NCI-H82 treated with DMSO at 0.1 percent for 48 hours (cell line): Measurements from ENCODE around the gene KRT34.
"Not testable (repeated sequence)": the region's sequence is repeated elsewhere in the genome, so short reads cannot be mapped to it uniquely, and the experiment has no call there.

Experiments used
- DNase-seq: peaks from one replicate; lab custom pipeline; 2025; ENCODE audit not compliant: unreplicated experiment; lab: John Stamatoyannopoulos, UW

KRT34 gene

DNA sequence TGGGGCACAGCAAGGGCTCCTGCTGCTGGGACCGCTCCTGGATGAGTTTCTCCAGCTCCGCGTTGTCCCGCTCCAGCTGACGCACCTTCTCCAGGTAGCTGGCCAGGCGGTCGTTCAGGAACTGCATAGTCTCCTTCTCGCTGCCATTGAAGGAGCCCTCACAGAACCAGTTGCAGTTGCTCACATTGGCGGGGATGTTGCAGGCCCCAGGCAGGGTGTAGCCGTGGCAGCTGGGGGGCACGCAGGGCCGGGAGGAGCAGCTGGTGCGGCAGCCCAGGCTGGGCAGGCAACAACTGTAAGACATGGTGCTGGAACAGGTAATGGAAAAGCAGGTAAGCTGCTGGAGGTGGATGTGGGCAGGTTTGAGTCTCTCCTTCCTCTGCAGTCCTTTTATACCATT, at the start of gene KRT34:
TSS of gene KRT34 (minus strand) at position 364 of the 400 bp plus-strand sequence. CDS start at position 304, 60 bp downstream.
- not testable (repeated sequence) for DNase-seq

DNA sequence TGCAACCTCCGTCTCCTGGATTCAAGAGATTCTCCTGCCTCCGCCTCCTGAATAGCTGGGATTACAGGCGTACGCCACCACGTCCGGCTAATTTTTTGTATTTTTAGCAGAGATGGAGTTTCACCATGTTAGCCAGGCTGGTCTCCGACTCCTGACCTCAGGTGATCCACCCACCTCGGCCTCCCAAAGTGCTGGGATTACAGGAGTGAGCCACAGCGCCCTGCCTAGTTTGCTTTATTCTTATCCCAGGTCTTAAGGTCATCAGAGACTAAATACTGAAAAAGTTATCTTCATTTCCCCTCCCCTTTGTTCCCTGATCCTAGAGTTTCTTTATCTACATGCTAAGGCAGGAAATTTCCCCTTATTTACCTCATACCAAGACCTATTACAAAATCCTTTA, 48.3 kb upstream of the KRT34 start:
- DNase-seq: not testable (repeated sequence)

GRCh38 chr17:41429667-41430066, 47.6 kb upstream of the KRT34 start:
- no peak for DNase-seq

DNA sequence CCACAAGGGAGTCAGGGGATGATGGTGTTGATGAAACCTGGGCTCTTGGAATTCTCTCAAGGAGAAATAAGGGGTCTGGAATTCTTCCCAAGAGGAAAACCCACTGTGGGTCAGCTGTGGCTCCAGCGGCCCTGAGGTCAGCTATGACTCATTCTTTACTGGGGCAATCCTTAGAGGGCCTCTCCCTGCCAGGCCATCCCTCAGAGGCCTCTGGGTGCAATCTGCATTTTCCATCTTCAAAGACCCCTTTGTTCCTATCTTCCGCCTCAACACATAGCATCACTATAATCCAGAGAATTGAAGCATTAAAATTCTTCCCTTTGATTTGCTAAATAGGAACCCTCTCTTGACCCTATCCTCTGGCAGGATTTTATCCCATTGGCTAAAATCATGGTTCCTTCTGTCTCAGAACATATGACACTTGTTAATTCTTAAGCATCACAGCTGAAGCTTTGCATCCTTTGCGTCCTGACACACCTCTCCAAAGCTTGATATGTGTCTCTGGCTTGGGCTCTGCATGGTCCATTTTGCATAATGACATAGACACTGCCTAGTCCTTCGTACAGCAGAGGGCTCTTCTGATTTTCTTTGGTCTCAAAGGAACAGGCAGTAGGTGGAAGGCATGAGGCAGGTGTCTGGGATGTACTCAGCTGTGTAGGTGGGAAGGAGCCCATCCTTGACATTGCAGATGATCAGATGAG, 46.6 kb upstream of the KRT34 start:
- no peak for DNase-seq

- no peak for DNase-seq
Observed at GRCh38 chr17:41424111-41424635, 42.1 kb upstream of the KRT34 start, which contains the start of gene KRT37. Gene KRT37 (minus strand): TSS chr17:41424585. CDS start chr17:41424523, 62 bp downstream.

DNA sequence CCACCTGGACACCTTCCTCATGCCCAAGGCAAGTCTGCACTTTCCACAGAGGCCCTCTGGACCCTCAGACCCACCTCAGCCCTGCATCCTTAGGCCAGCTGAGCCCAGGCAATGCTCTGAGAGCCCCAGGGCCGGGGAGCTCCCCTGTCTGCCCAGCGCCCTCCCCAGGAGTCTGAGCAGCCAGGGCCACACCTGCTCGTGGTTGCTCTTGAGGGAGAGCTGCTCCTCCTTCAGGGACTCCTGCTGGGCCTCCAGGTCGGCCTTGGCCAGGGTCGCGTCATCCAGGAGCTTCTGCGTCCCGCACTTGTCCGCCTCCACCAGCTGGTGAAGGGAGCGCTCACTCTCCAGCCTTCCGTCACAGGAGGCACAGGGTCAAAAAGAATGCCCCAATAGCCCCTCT, 40.5 kb upstream of the KRT34 start:
- DNase-seq: not testable (repeated sequence)

GRCh38 chr17:41421617-41422016, 39.5 kb upstream of the KRT34 start:
- DNase-seq: no peak

GRCh38 chr17:41421116-41421515, 39.0 kb upstream of the KRT34 start:
- no peak for DNase-seq

DNA sequence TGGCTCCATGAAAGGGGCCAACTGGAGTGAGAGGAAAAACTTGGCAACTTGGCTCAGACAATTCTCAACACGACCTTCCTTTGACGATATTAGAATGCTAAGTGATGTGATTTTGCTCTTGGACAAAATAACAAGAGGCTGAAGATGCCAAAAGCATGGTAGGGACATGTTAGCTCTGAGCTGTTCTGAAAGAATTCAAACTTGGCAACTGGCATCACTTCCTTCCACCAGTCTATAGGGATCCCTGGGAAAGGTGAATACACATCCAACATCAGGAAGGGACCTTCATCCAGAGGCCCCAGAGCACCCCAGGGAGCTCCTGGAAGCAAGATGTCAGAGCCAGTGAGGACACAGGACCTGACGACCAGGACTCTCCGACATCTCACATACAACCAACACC, 38.0 kb upstream of the KRT34 start:
- DNase-seq: no peak

DNA sequence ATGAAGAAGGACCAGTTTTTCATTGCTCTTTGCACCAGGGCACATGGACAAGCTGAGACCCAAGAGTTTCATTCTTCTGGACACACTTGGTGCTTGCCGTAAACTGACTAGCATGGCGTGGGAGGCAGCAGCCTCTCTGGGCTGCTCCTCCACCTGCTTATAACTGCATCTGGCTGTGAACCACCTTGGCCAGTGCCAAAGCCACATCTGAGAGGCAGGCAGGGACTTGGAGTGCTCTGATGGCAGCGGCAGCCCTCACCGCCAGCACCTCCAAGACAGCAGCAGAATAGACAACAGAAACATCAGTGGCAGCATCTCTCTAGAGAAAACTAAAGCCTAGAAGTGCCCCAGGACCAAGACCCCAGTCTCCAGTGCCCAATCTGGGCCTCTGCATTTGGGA, 37.6 kb upstream of the KRT34 start:
- DNase-seq: no peak

- no peak for DNase-seq
Observed at GRCh38 chr17:41418116-41418860, 36.2 kb upstream of the KRT34 start.

DNA sequence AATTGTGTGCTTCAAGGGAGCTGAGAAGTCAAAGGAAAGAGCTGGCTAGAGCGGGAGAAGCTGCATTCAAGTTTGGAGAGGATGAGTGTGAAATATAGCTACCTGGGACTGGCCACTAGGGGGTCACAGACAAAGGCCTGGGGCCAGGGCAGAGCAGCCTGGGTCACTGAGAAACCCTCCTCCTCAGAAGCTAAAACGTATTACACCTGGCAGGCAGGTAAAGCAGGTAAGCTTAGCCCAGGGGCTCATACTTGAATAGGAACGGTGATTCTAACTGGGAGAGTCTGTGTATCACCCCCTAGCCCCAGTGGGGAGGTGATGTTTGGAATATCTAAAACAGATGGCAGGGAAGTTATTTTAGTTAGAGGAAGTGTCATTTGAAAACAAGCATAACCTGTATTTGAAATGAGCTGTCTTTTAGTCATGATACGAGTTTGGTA, 35.5 kb upstream of the KRT34 start:
- DNase-seq: no peak

GRCh38 chr17:41417127-41417526, 35.0 kb upstream of the KRT34 start:
- DNase-seq: no peak

DNA sequence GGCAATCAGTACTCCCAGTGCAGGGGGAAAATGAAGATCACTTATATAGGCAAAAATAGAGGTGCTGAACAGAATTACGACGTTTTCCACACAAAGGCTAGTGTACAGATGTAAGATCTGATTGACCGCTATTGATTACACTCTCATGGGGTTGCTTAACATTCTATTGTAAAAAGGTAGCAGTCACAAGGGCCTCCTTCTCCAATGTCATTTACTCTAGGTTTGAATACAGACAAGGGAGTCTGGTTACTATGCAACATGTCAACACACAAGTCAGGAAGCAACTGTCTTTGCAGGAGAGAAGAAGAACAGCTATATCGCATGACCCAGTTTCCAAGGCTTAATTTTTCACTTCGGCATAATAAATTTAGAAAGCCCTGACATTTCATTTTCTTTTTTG, 34.4 kb upstream of the KRT34 start:
- no peak for DNase-seq

DNA sequence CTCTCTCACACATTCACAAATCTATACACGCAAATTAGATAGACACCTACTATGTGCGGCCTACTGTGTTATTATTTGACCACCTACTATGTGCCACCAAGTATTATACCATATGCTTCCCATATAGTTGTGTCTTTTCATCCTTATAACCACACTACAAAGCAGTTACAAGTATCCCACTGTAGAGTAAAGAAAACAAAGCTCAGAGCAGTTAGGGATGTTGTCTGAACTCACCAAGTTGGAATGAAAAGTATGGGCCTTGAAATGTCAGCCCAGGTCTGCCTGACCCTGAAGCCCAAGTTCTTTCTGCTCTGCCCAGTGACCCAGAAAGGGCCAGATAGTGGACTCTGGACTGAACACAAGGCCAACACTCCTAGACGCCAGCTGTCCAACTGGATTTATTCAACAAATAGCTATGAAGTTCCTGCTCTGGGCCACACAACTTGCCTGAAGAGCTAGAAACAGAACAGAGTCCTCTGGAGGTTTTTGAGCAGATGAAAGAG, 33.8 kb upstream of the KRT34 start:
- no peak for DNase-seq

DNA sequence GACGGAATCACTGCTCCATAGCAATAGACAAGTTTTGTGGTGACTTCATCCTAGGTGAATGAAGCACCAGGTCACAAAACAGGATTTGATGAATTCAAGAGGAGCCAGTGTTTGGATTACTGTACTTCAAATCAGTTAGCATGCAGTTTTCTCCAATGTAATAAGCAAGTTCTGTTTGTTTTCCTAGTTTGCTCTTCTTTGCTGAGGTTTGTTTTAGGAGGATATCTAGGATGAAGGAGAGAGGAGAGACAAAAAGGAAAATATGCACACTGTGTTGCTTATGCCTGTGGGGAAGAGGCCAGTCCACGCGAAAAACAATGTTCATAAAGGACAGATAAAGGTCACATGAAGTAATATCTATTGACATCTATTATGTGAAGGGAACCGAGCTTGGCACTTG, 33.3 kb upstream of the KRT34 start:
- DNase-seq: no peak

DNA sequence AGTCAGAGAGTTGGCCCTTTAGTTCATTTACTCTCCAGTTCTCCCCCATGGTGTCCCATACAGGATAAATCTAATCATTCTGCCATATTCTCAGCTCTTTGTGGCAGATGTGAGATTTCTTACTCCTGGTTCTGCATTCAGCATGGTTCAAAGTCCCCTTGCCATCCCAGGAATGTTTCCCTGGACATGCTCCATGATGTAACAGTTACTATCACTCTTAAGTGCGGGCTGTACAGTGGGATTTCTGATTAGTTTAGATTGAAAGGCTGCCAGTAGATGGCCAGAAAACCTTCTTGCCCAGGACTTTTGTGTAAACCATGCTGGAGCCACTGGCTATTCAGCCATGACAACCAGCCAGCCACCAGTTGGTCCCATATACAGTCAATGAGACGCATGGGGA, 31.9 kb upstream of the KRT34 start:
- DNase-seq: no peak

DNA sequence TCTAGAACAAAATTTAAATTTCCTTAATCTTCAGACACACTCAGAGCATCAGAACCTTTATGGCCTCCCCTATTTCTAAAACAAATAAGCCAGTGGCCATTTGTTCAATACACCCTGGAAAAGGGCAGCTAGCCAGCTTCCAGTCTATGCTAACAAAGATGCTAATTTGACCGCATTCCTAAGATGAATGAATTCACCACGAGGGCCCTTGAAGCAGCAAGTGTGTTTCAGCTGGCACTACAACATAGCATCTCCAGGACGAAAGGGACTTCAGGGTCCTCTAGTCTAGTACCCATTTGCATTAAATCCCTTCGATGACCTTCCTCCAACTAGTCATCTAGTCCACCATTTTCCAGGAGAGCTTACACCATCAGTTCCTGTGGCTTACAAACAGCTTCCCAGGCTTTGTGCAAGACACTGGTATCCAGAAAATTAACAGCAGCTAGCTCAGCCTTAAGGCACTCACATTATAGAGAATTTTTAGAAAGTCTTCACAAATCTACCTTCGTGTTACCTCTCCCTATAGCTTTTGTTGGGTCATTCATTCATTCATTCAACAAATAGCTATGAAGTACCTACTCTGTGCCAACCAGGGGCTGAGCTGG, 31.3 kb upstream of the KRT34 start:
- no peak for DNase-seq

GRCh38 chr17:41411072-41411840, 29.1 kb upstream of the KRT34 start:
- DNase-seq: no peak

- no peak for DNase-seq
Observed at GRCh38 chr17:41407226-41407625, 25.1 kb upstream of the KRT34 start.

GRCh38 chr17:41406205-41406604, 24.1 kb upstream of the KRT34 start:
- no peak for DNase-seq
